Tibial artery (tissue), 4 donors: ENCODE data around the gene TGFBR1.

Experiments used
- DNase-seq, 2 donors: peaks; one replicate each; pipeline ENCODE4 v3.0.0-alpha.2; 2019
- H3K27ac ChIP-seq, 2 donors: fragments of 200-600 bp; sonication (generic) in 1 of 2; 1 replicate in 1 of 2; 2 replicates in 1 of 2; pipeline ENCODE4 v1.5.1; 2018 to 2019; ENCODE audit warnings: mild to moderate bottlenecking in 1 of 2
- H3K27me3 ChIP-seq, 2 donors: fragments of 200-600 bp; sonication (generic) in 1 of 2; one replicate each; pipeline versions ENCODE4 v1.5.1 to v1.6.0; 2016 to 2019
- H3K36me3 ChIP-seq, 3 donors: fragments of 200-600 bp; sonication (generic) in 2 of 3; one replicate each; pipeline ENCODE4 v1.5.1; 2016 to 2019; ENCODE audit warnings: mild to moderate bottlenecking in 2 of 3
- H3K4me1 ChIP-seq, 4 donors: fragments of 200-600 bp; sonication (generic) in 2 of 4; 1 replicate in 3 of 4; 2 replicates in 1 of 4; pipeline ENCODE4 v1.5.1; 2016 to 2019
- H3K4me3 ChIP-seq, 2 donors: fragments of 200-600 bp; sonication (generic) in 1 of 2; 1 replicate in 1 of 2; 2 replicates in 1 of 2; pipeline ENCODE4 v1.5.1; 2018 to 2019; ENCODE audit warnings: mild to moderate bottlenecking in 2 of 2
- H3K9me3 ChIP-seq, 3 donors: fragments of 200-600 bp; sonication (generic) in 1 of 3; one replicate each; pipeline ENCODE4 v1.5.1; 2016 to 2019
- CTCF ChIP-seq, 2 experiments: fragments of 200-600 bp in 1 of 2; fragments of 450-650 bp in 1 of 2; IDR thresholded peaks; one replicate each; pipeline ENCODE4 v1.5.1; 2017 to 2019; ENCODE audit warnings: antibody characterized with exemption in 2 of 2, mild to moderate bottlenecking in 1 of 2, moderate library complexity in 1 of 2
- intact Hi-C: fragments of 100-400 bp; cut with DNase I; formaldehyde crosslinking; loops from one replicate; pipeline ENCODE4 v1.15.0; 2023; ENCODE audit warnings: low total_unique reads

The TGFBR1 gene

GRCh38 chr9:99109522-99109921, 4.6 kb downstream of the TGFBR1 start:
- intact Hi-C loops = loop anchor here (5.0 kb wide), 1 partner anchor 92 kb away; no protein-coding TSS in a partner anchor
- Histone ChIP-seq H3K4me3 (no peak overlapping the region), H3K9me3 (no peaks in the 10 kb centered on the region), H3K27ac (peak overlapping the region in 1 of 2 donors; percentile 97), H3K27me3 (no peaks in the 10 kb centered on the region), H3K36me3 (no peaks in the 10 kb centered on the region), H3K4me1 (peaks cover 0 to 83% (median 54%) of the 10 kb centered on the region in 4 donors)
- TF ChIP-seq CTCF (IDR thresholded peaks at IDR 0.05) = no peak
- DNase-seq = peak in 1 of 2 donors; percentile 25

- DNase-seq = no peak
- Histone ChIP-seq H3K36me3 (no peaks in the 10 kb centered on the region), H3K27me3 (no peaks in the 10 kb centered on the region), H3K4me3 (no peak overlapping the region), H3K4me1 (peaks cover 0 to 88% (median 50%) of the 10 kb centered on the region in 4 donors), H3K9me3 (no peaks in the 10 kb centered on the region), H3K27ac (peak overlapping the region in 1 of 2 donors; percentile 31)
- intact Hi-C loops = no loop called here
- TF ChIP-seq CTCF (IDR thresholded peaks at IDR 0.05) = no peak
These were observed 8.0 kb downstream of the TGFBR1 start for GRCh38 chr9:99112750-99113413.

- Histone ChIP-seq H3K4me1 (peaks cover 0 to 82% (median 47%) of the 10 kb centered on the region in 4 donors), H3K4me3 (no peak overlapping the region), H3K27me3 (no peaks in the 10 kb centered on the region), H3K36me3 (no peaks in the 10 kb centered on the region), H3K9me3 (no peaks in the 10 kb centered on the region), H3K27ac (peak overlapping the region; percentile 14 to 31)
- intact Hi-C loops = no loop called here
- no peak for TF ChIP-seq CTCF (IDR thresholded peaks at IDR 0.05)
- DNase-seq = no peak
These were observed 8.6 kb downstream of the TGFBR1 start for GRCh38 chr9:99113414-99114048.

GRCh38 chr9:99114049-99114440, 9.1 kb downstream of the TGFBR1 start:
- intact Hi-C loops = no loop called here
- no peaks in the 10 kb centered on the region for H3K9me3 ChIP-seq
- no peaks in the 10 kb centered on the region for H3K36me3 ChIP-seq
- H3K27me3 ChIP-seq = no peaks in the 10 kb centered on the region
- no peak for DNase-seq
- H3K27ac ChIP-seq = peak overlapping the region; percentile 14 to 31
- H3K4me1 ChIP-seq = peaks cover 0 to 82% (median 45%) of the 10 kb centered on the region in 4 donors
- no peak overlapping the region for H3K4me3 ChIP-seq
- no peak for TF ChIP-seq CTCF (IDR thresholded peaks at IDR 0.05)

GRCh38 chr9:99114846-99115500, 10.1 kb downstream of the TGFBR1 start:
- no peak for TF ChIP-seq CTCF (IDR thresholded peaks at IDR 0.05)
- Histone ChIP-seq H3K4me3 (no peak overlapping the region), H3K27ac (peak overlapping the region; percentile 14 to 31), H3K9me3 (no peaks in the 10 kb centered on the region), H3K27me3 (no peaks in the 10 kb centered on the region), H3K4me1 (peaks cover 0 to 83% (median 43%) of the 10 kb centered on the region in 4 donors), H3K36me3 (no peaks in the 10 kb centered on the region)
- intact Hi-C loops = no loop called here
- no peak for DNase-seq
